ENCODE results near the gene NAPB. TPM values are rescaled to one million over a fixed set of nuclear protein-coding genes. Genes with fewer than 3 reads are reported as not detected.

The NAPB gene
- polyA plus RNA-seq, 1 donor: 8.1 TPM

GRCh38 chr20:23344336-23344735 is 77.0 kb downstream of the NAPB start:
- DNase-seq: no peak

- DNase-seq: no peak
Measured at GRCh38 chr20:23343590-23343989, 77.7 kb downstream of the NAPB start.

- no peak for DNase-seq
Measured at GRCh38 chr20:23341073-23341472, 80.2 kb downstream of the NAPB start.

GRCh38 chr20:23340524-23340923 is 80.8 kb downstream of the NAPB start:
- DNase-seq: peak; percentile 58

GRCh38 chr20:23339986-23340385 is 81.3 kb downstream of the NAPB start:
- no peak for DNase-seq

- no peak for DNase-seq
Measured at GRCh38 chr20:23337312-23337711, 84.0 kb downstream of the NAPB start.

- no peak for DNase-seq
Measured at GRCh38 chr20:23336476-23336875, 84.8 kb downstream of the NAPB start.

GRCh38 chr20:23335521-23335920 is 85.8 kb downstream of the NAPB start:
- no peak for DNase-seq

GRCh38 chr20:23334111-23334510 is 87.2 kb downstream of the NAPB start:
- DNase-seq: no peak

GRCh38 chr20:23332467-23332866 is 88.8 kb downstream of the NAPB start:
- DNase-seq: no peak

GRCh38 chr20:23331450-23332350 is 89.6 kb downstream of the NAPB start:
- DNase-seq: no peak

GRCh38 chr20:23327617-23328333 is 93.5 kb downstream of the NAPB start:
- no peak for DNase-seq

- DNase-seq: no peak
Measured at GRCh38 chr20:23326774-23327173, 94.5 kb downstream of the NAPB start.

- DNase-seq: no peak
Measured at GRCh38 chr20:23325107-23325506, 96.2 kb downstream of the NAPB start.

Other genes with a start within 250 kb of the NAPB start
- gene NXT1, start 70.7 kb downstream of the NAPB start, polyA plus RNA-seq (ENCODE audit: insufficient read length): 11.1 TPM
- gene GZF1, start 59.3 kb downstream of the NAPB start, polyA plus RNA-seq (ENCODE audit: insufficient read length): 10.8 TPM
- not detected for gene CSTL1, start 18.2 kb upstream of the NAPB start, polyA plus RNA-seq (ENCODE audit: insufficient read length)
- gene CST11, start 31.4 kb upstream of the NAPB start, polyA plus RNA-seq (ENCODE audit: insufficient read length): not detected
- gene CST8, start 69.6 kb upstream of the NAPB start, polyA plus RNA-seq (ENCODE audit: insufficient read length): not detected
- not detected for gene CST9L, start 147.0 kb upstream of the NAPB start, polyA plus RNA-seq (ENCODE audit: insufficient read length)
- not detected for gene CST9, start 184.4 kb upstream of the NAPB start, polyA plus RNA-seq (ENCODE audit: insufficient read length)
- gene CST3, start 216.5 kb upstream of the NAPB start, polyA plus RNA-seq (ENCODE audit: insufficient read length): 118 TPM

All from hindlimb muscle (tissue), 1 donor.